Loucy (cell line): Measurements from ENCODE around the gene VSTM1.

Source experiments
- CTCF ChIP-seq: fragments of 200-600 bp; sonication (generic); conservative IDR thresholded peaks from 2 replicates; pipeline ENCODE4 v1.5.1; 2014; ENCODE audit warnings: mild to moderate bottlenecking, antibody characterized with exemption, low read length
- EZH2phosphoT487 ChIP-seq: fragments of 200-600 bp; IDR thresholded peaks from 2 replicates; pipeline ENCODE4 v1.6.1; 2018; ENCODE audit warnings: antibody characterized with exemption, mild to moderate bottlenecking, moderate library complexity, borderline replicate concordance

GRCh38 chr19:54107876-54108490, 44.3 kb upstream of the VSTM1 start:
- no peak for TF ChIP-seq CTCF
- no peak for TF ChIP-seq EZH2phosphoT487
